Measurements from ENCODE around the gene FGG.

GRCh38 chr4:154582723-154583122, 29.7 kb downstream of the FGG start:
- TF ChIP-seq, protein P1, sequence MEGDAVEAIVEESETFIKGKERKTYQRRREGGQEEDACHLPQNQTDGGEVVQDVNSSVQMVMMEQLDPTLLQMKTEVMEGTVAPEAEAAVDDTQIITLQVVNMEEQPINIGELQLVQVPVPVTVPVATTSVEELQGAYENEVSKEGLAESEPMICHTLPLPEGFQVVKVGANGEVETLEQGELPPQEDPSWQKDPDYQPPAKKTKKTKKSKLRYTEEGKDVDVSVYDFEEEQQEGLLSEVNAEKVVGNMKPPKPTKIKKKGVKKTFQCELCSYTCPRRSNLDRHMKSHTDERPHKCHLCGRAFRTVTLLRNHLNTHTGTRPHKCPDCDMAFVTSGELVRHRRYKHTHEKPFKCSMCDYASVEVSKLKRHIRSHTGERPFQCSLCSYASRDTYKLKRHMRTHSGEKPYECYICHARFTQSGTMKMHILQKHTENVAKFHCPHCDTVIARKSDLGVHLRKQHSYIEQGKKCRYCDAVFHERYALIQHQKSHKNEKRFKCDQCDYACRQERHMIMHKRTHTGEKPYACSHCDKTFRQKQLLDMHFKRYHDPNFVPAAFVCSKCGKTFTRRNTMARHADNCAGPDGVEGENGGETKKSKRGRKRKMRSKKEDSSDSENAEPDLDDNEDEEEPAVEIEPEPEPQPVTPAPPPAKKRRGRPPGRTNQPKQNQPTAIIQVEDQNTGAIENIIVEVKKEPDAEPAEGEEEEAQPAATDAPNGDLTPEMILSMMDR (conservative IDR thresholded peaks at IDR 0.05), result no peak
- TF ChIP-seq EZH2 (IDR thresholded peaks at IDR 0.05; ENCODE audit: low read depth), result no peak

Measured in PC-9 (cell line).